A549 (cell line): ENCODE measurements around the gene COX4I1. TPM values are rescaled to one million over a fixed set of nuclear protein-coding genes. Genes with fewer than 3 reads are reported as not detected.

Experiments
- ATAC-seq, 2 experiments: fragments of 200-7000 bp in 1 of 2; fragments of >200 bp in 1 of 2; cut with Nextera tagmentation in 1 of 2; cut with Tn5 transposase in 1 of 2; 3 replicates each; pipeline versions ENCODE4 v1.8.0 to v1.9.1; 2018 to 2020; ENCODE audit warnings: mild to moderate bottlenecking in 1 of 2, moderate library complexity in 1 of 2
- CTCF ChIA-PET: fragments of 300-600 bp; sonication (Branson Sonifier 250); formaldehyde crosslinking; extraction: SDS; loops from one replicate; lab custom pipeline; 2021; ENCODE audit warnings: antibody characterized with exemption, inconsistent platforms; lab: Yijun Ruan, JAX
- POLR2A ChIA-PET: fragments of 350-600 bp; formaldehyde crosslinking; extraction: SDS; loops from one replicate; lab custom pipeline; 2021; ENCODE audit warnings: antibody characterized with exemption, inconsistent platforms; lab: Yijun Ruan, JAX
- DNase-seq, 2 experiments: peaks; one replicate each; pipeline versions ENCODE4 v3.0.0 to v3.0.0-alpha.2; 2011 to 2016; ENCODE audit warnings: low read depth in 1 of 2, low spot score in 1 of 2
- FAIRE-seq: peaks from 2 replicates; lab custom pipeline; 2011; peaks lifted over from hg19 to GRCh38; lab: Jason Lieb, UNC
- H3K27ac ChIP-seq, 2 experiments: fragments of >200 bp; sonication (Bioruptor Twin); formaldehyde crosslinking; 3 replicates each; pipeline ENCODE4 v1.5.1; 2016 to 2017
- H3K4me1 ChIP-seq: fragments of >200 bp; sonication (Bioruptor Twin); formaldehyde crosslinking; 3 replicates; pipeline ENCODE4 v1.6.1; 2016
- H3K4me2 ChIP-seq: fragments of >200 bp; sonication (Bioruptor Twin); formaldehyde crosslinking; 3 replicates; pipeline ENCODE4 v1.6.1; 2016
- H3K4me3 ChIP-seq: fragments of >200 bp; sonication (Bioruptor Twin); formaldehyde crosslinking; 3 replicates; pipeline ENCODE4 v1.5.1; 2016
- H3K9me3 ChIP-seq: fragments of >200 bp; sonication (Bioruptor Twin); formaldehyde crosslinking; 3 replicates; pipeline ENCODE4 v1.6.1; 2016
- CBX8 ChIP-seq: fragments of 200-600 bp; sonication (generic); IDR thresholded peaks from 2 replicates; pipeline ENCODE4 v1.6.1; 2016
- CEBPB ChIP-seq, 2 experiments: fragments of >200 bp in 1 of 2; sonication (Bioruptor Twin) in 1 of 2; formaldehyde crosslinking in 1 of 2; IDR thresholded peaks; 2 replicates each; pipeline ENCODE4 v1.6.1; 2012 to 2016
- ESRRA ChIP-seq: fragments of 150-350 bp; IDR thresholded peaks from 2 replicates; pipeline ENCODE4 v1.6.1; 2014; ENCODE audit warnings: mild to moderate bottlenecking, low read length, borderline replicate concordance
- GATA3 ChIP-seq: IDR thresholded peaks from 2 replicates; pipeline ENCODE4 v1.6.1; 2012; ENCODE audit warnings: borderline replicate concordance
- HDAC2 ChIP-seq: fragments of 200-600 bp; sonication (generic); IDR thresholded peaks from 2 replicates; pipeline ENCODE4 v1.6.1; 2016
- HEYL ChIP-seq: fragments of 250-450 bp; sonication (Bioruptor Pico); IDR thresholded peaks from 2 replicates; pipeline ENCODE4 v1.8.0; 2021; ENCODE audit warnings: mild to moderate bottlenecking, moderate library complexity
- HOXB13 ChIP-seq: fragments of 250-450 bp; sonication (Bioruptor Pico); IDR thresholded peaks from 2 replicates; pipeline ENCODE4 v1.5.0; 2020; ENCODE audit warnings: low read depth, mild to moderate bottlenecking, moderate library complexity
- KDM1A ChIP-seq: fragments of 200-600 bp; sonication (generic); IDR thresholded peaks from 2 replicates; pipeline ENCODE4 v1.6.1; 2016; ENCODE audit warnings: low read depth, mild to moderate bottlenecking
- KDM5A ChIP-seq: fragments of 200-600 bp; sonication (generic); IDR thresholded peaks from 2 replicates; pipeline ENCODE4 v1.6.1; 2016; ENCODE audit warnings: antibody characterized with exemption, mild to moderate bottlenecking
- MYC ChIP-seq: IDR thresholded peaks from 2 replicates; pipeline ENCODE4 v1.6.1; 2012; ENCODE audit warnings: mild to moderate bottlenecking, inconsistent platforms, low read length, improper control_type of control experiment, borderline replicate concordance
- PHF8 ChIP-seq: fragments of 200-600 bp; sonication (generic); IDR thresholded peaks from 2 replicates; pipeline ENCODE4 v1.6.1; 2016; ENCODE audit warnings: low read depth, mild to moderate bottlenecking, antibody characterized with exemption, moderate library complexity, borderline replicate concordance
- RAD21 ChIP-seq, 2 experiments: fragments of >200 bp in 1 of 2; sonication (Bioruptor Twin) in 1 of 2; formaldehyde crosslinking in 1 of 2; IDR thresholded peaks in 1 of 2; conservative IDR thresholded peaks in 1 of 2; 2 replicates in 1 of 2; 3 replicates in 1 of 2; pipeline ENCODE4 v1.6.1; 2012 to 2018; ENCODE audit warnings: inconsistent platforms in 1 of 2
- RCOR1 ChIP-seq: fragments of 150-350 bp; IDR thresholded peaks from 2 replicates; pipeline ENCODE4 v1.6.1; 2014; ENCODE audit warnings: antibody characterized with exemption, low read length, low read depth
- SMC3 ChIP-seq: fragments of >200 bp; sonication (Bioruptor Twin); formaldehyde crosslinking; IDR thresholded peaks from 3 replicates; pipeline ENCODE4 v1.6.1; 2018; ENCODE audit warnings: inconsistent platforms
- TFCP2L1 ChIP-seq: fragments of 250-450 bp; sonication (Bioruptor Pico); IDR thresholded peaks from 2 replicates; pipeline ENCODE4 v1.5.0; 2021; ENCODE audit warnings: mild to moderate bottlenecking
- TP53 ChIP-seq: fragments of 250-450 bp; sonication (Bioruptor Pico); IDR thresholded peaks from 2 replicates; pipeline ENCODE4 v1.5.0; 2021; ENCODE audit warnings: mild to moderate bottlenecking, moderate library complexity
- WGBS: methylation state at CpG from one replicate; pipeline ENCODE4 v1.1.6; 2017; ENCODE audit errors: missing lambda C conversion rate; 5-methylcytosine and 5-hydroxymethylcytosine counted together
- polyA plus RNA-seq, 4 experiments: library from polyadenylated mRNA; depleted of rRNA in 3 of 4; stranded (reverse); fragments of >200 nt; fragmentation: RNase III in 1 of 4; extraction: RNeasy Plus Mini Kit Qiagen cat#74134 plus additional on column Dnase treatment in 1 of 4; gene quantifications; 2 replicates in 3 of 4; 3 replicates in 1 of 4; pipeline ENCODE4 v1.2.3, GENCODE V29; 2011 to 2017
- TF ChIP-seq, protein P1 (sequence below): fragments of >200 bp; sonication (Bioruptor Twin); formaldehyde crosslinking; IDR thresholded peaks from 2 replicates; pipeline ENCODE4 v1.6.1; 2016
- TF ChIP-seq, protein P2 (sequence below): fragments of >200 bp; sonication (Bioruptor Twin); formaldehyde crosslinking; IDR thresholded peaks from 3 replicates; pipeline ENCODE4 v1.5.1; 2016

The COX4I1 gene
- polyA plus RNA-seq, 2 of the 4 experiments (the other 2 are of a cell fraction): 783 to 929 TPM

DNA sequence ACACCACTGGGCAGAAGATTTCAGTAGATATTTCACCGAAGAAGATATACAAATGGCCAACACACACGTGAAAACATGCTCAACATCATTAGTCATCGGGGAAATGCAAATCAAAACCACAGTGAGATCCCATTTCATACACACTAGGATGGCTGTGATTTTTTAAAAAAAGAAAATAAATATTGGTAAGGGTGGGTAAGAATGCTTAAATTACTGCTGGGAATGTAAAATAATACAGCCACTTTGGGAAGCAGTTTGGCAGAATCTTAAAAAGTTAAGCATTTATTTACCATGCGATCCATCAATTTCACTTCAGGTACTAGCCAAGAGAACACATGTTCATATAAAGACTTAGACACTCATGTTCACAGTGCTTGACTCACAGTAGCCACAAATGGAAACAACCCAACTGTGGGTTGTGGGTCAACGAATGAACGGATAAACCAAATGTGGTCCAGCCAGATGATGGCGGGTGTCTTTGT, 42.1 kb upstream of the COX4I1 start:
- H3K9me3 ChIP-seq: no peaks in the 10 kb centered on the region
- ChIA-PET POLR2A (no interaction called here), CTCF (interaction anchor here (0.6 to 1.1 kb wide), 3 partner anchors 40 to 62 kb away, joined by 3 to 4 read pairs (median 3); no protein-coding TSS in a partner anchor)
- H3K27ac ChIP-seq: no peak overlapping the region
- H3K4me1 ChIP-seq: peaks cover 6% of the 10 kb centered on the region; the same call in 2 of the 3 replicates
- TF ChIP-seq GATA3: no peak
- TF ChIP-seq TP53: no peak
- no peak for TF ChIP-seq RCOR1
- TF ChIP-seq CBX8: no peak
- TF ChIP-seq PHF8: no peak
- no peak for TF ChIP-seq MYC
- TF ChIP-seq KDM5A: no peak
- no peak for TF ChIP-seq HOXB13 (CRISPR knock-in tag)
- TF ChIP-seq HDAC2: no peak
- TF ChIP-seq KDM1A: no peak
- no peak for TF ChIP-seq TFCP2L1
- no peak for TF ChIP-seq ESRRA
- FAIRE-seq (no peak), DNase-seq (no peak), ATAC-seq (no peak)
- H3K4me3 ChIP-seq: no peak overlapping the region
- 69% methylated on average over 7 of the region's 7 CpGs for WGBS
- no peak overlapping the region for H3K4me2 ChIP-seq

DNA sequence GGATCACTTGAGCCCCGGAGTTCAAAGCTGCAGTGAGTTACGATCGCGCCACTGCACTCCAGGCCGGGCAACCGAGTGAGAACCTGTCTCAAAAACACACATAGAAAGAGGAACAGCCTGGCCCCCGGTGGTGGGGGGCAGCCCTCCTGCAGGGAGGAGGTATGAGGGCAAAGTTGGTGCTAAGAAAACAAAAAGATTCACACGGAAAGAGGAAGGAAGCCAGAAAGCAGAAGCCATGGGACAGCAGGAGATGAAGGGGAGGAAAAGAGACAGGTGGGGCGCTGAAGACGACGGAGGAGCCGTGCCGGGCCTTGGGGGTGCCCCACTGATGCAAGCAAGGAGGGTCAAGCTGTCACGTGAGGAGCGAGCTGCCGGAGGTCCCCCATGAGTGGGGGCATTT, 40.4 kb upstream of the COX4I1 start:
- DNase-seq: no peak
- no peak for FAIRE-seq
- Histone ChIP-seq H3K27ac (no peak overlapping the region), H3K4me2 (no peak overlapping the region), H3K4me1 (no peaks in the 10 kb centered on the region), H3K4me3 (no peak overlapping the region), H3K9me3 (no peaks in the 10 kb centered on the region)
- ChIA-PET POLR2A (no interaction called here), CTCF (interaction anchor here (1.2 to 5.6 kb wide), 6 partner anchors 11 to 84 kb away, joined by 3 to 43 read pairs (median 15); no protein-coding TSS in a partner anchor)
- ATAC-seq: no peak
- TF ChIP-seq HOXB13 (CRISPR knock-in tag) (no peak), HEYL (CRISPR knock-in tag) (no peak), CEBPB (IDR thresholded peaks at IDR 0.05) (no peak)
- WGBS: 76% methylated on average over 16 of the region's 16 CpGs

DNA sequence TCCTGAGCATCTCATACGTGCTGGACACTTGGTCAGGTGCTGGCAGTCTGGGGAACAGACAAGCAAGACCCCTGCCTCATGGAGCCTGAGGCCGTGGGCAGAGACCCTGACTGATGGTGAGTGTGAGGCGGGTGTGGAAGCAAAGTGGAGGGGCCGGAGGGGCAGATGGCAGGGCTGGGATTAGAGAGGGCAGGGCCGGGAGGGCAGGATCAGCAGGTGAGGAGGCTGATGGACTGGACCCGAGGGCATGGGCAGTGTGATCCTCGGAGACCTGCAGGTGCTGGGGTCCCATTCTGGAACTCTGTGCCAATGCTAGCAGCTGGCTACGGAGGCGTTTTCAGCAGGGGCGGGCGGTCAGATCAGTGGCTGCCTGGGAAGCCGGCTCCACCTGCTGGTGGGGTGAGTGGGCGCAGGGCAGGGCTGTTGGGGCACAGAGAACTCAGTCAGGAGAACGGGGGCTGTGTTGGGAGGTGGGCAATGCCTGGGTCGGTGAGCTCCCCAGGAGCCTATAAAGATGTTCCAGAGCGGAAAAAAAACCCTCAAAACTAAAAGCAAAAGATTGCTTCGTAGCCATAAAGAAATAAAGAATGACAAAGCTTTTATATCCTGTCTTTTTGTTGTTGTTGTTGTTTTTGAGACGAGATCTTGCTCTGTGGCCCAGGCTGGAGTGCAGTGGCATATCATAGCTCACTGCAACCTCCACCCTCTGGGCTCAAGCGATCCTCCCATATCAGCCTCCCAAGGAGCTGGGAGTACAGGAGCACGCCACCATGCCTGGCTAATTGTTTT, 39.7 kb upstream of the COX4I1 start:
- TF ChIP-seq RAD21 (conservative IDR thresholded peaks at IDR 0.05 in 1 of 2, IDR thresholded peaks at IDR 0.05 in 1 of 2) (peak; percentile 58 to 70), SMC3 (peak; percentile 50), GATA3 (no peak)
- TF ChIP-seq, protein P1, sequence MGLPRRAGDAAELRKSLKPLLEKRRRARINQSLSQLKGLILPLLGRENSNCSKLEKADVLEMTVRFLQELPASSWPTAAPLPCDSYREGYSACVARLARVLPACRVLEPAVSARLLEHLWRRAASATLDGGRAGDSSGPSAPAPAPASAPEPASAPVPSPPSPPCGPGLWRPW: no peak
- TF ChIP-seq, protein P2, sequence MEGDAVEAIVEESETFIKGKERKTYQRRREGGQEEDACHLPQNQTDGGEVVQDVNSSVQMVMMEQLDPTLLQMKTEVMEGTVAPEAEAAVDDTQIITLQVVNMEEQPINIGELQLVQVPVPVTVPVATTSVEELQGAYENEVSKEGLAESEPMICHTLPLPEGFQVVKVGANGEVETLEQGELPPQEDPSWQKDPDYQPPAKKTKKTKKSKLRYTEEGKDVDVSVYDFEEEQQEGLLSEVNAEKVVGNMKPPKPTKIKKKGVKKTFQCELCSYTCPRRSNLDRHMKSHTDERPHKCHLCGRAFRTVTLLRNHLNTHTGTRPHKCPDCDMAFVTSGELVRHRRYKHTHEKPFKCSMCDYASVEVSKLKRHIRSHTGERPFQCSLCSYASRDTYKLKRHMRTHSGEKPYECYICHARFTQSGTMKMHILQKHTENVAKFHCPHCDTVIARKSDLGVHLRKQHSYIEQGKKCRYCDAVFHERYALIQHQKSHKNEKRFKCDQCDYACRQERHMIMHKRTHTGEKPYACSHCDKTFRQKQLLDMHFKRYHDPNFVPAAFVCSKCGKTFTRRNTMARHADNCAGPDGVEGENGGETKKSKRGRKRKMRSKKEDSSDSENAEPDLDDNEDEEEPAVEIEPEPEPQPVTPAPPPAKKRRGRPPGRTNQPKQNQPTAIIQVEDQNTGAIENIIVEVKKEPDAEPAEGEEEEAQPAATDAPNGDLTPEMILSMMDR: peak; percentile 49
- POLR2A ChIA-PET: no interaction called here
- CTCF ChIA-PET: interaction anchor here (0.7 to 5.6 kb wide), 13 partner anchors 8 to 85 kb away, joined by 3 to 43 read pairs (median 4); partner anchors contain the start of gene C16orf74
- H3K4me3 ChIP-seq: no peak overlapping the region
- ATAC-seq (peak; percentile 81 to 93; a peak in 5 of 6 replicates), FAIRE-seq (no peak), DNase-seq (peak; percentile 41 to 55)
- no peaks in the 10 kb centered on the region for H3K4me1 ChIP-seq
- 0 out of 3 replicates have a peak overlapping the region, but pooled peaks have one; percentile 36 for H3K4me2 ChIP-seq
- H3K9me3 ChIP-seq: no peaks in the 10 kb centered on the region
- H3K27ac ChIP-seq: no peak overlapping the region
- 27% methylated on average over 20 of the region's 20 CpGs for WGBS
